ENCODE measurements around the gene C10orf90.

Gene C10orf90

GRCh38 chr10:126670056-126670894 is at the start of gene C10orf90:
TSS of gene C10orf90 (minus strand) at chr10:126670693. CDS start at chr10:126670480, 213 bp downstream.
- DNase-seq, result no peak

GRCh38 chr10:126716366-126716765 is 45.9 kb upstream of the C10orf90 start:
- no peak for DNase-seq

- DNase-seq, result no peak
Observed at GRCh38 chr10:126713594-126713993, 43.1 kb upstream of the C10orf90 start.

- no peak for DNase-seq
Observed at GRCh38 chr10:126712681-126713080, 42.2 kb upstream of the C10orf90 start.

GRCh38 chr10:126705951-126706565 is 35.6 kb upstream of the C10orf90 start:
- DNase-seq, result no peak

GRCh38 chr10:126705131-126705530 is 34.6 kb upstream of the C10orf90 start:
- no peak for DNase-seq

GRCh38 chr10:126704649-126705048 is 34.2 kb upstream of the C10orf90 start:
- DNase-seq, result no peak

- no peak for DNase-seq
Observed at GRCh38 chr10:126702181-126702580, 31.7 kb upstream of the C10orf90 start.

GRCh38 chr10:126701526-126701925 is 31.0 kb upstream of the C10orf90 start:
- no peak for DNase-seq

- DNase-seq, result no peak
Observed at GRCh38 chr10:126696684-126697083, 26.2 kb upstream of the C10orf90 start.

GRCh38 chr10:126691456-126691855 is 21.0 kb upstream of the C10orf90 start:
- no peak for DNase-seq

- no peak for DNase-seq
Observed at GRCh38 chr10:126690534-126690933, 20.0 kb upstream of the C10orf90 start.

- DNase-seq, result no peak
Observed at GRCh38 chr10:126689461-126689994, 19.0 kb upstream of the C10orf90 start.

- DNase-seq, result no peak
Observed at GRCh38 chr10:126687121-126687606, 16.7 kb upstream of the C10orf90 start.

- no peak for DNase-seq
Observed at GRCh38 chr10:126686719-126687118, 16.2 kb upstream of the C10orf90 start.

- DNase-seq, result no peak
Observed at GRCh38 chr10:126686268-126686667, 15.8 kb upstream of the C10orf90 start.

GRCh38 chr10:126685756-126686155 is 15.3 kb upstream of the C10orf90 start:
- no peak for DNase-seq

GRCh38 chr10:126684171-126684745 is 13.8 kb upstream of the C10orf90 start:
- no peak for DNase-seq

- no peak for DNase-seq
Observed at GRCh38 chr10:126683466-126683865, 13.0 kb upstream of the C10orf90 start.

GRCh38 chr10:126675656-126676438 is 5.4 kb upstream of the C10orf90 start:
- no peak for DNase-seq

GRCh38 chr10:126674741-126675515 is 4.4 kb upstream of the C10orf90 start:
- DNase-seq, result no peak

- DNase-seq, result no peak
Observed at GRCh38 chr10:126673565-126673964, 3.1 kb upstream of the C10orf90 start.
